Ovary (tissue), 9 donors: ENCODE results near the gene PLEKHM3. TPM values are rescaled to one million over a fixed set of nuclear protein-coding genes. Genes with fewer than 3 reads are reported as not detected.

Experiments used
- DNase-seq, 5 donors: peaks; one replicate each; pipeline ENCODE4 v3.0.0-alpha.2; 2019 to 2020
- H3K27ac ChIP-seq, 2 donors: fragments of 200-600 bp; one replicate each; pipeline versions ENCODE4 v1.5.1 to v1.8.0; 2019 to 2022
- H3K27me3 ChIP-seq: fragments of 200-600 bp; one replicate; pipeline ENCODE4 v1.8.0; 2022
- H3K36me3 ChIP-seq: fragments of 200-600 bp; sonication (generic); one replicate; pipeline ENCODE4 v1.5.1; 2019
- H3K4me1 ChIP-seq: one replicate; pipeline ENCODE4 v1.8.1; 2013; ENCODE audit warnings: mild to moderate bottlenecking, moderate library complexity; ENCODE audit not compliant: insufficient read depth
- H3K4me3 ChIP-seq: fragments of 200-600 bp; sonication (generic); one replicate; pipeline ENCODE4 v1.5.1; 2017
- H3K9me3 ChIP-seq, 2 donors: fragments of 200-600 bp in 1 of 2; sonication (generic) in 1 of 2; one replicate each; pipeline versions ENCODE4 v1.5.1 to v1.8.1; 2013 to 2019; ENCODE audit warnings: mild to moderate bottlenecking in 1 of 2, moderate library complexity in 1 of 2
- EP300 ChIP-seq: sonication (generic); formaldehyde crosslinking; IDR thresholded peaks from one replicate; pipeline ENCODE4 v1.6.1; 2017; ENCODE audit warnings: antibody characterized with exemption
- POLR2A ChIP-seq: fragments of 450-650 bp; IDR thresholded peaks from one replicate; pipeline ENCODE4 v1.6.1; 2017; ENCODE audit warnings: antibody characterized with exemption, mild to moderate bottlenecking, moderate library complexity
- WGBS, 3 donors: extraction: QIAGEN DNeasy Blood & Tissue Kit in 1 of 3; methylation state at CpG; one replicate each; pipeline versions ENCODE4 v1.1.5 to v1.1.7; 2013 to 2017; 5-methylcytosine and 5-hydroxymethylcytosine counted together
- intact Hi-C, 4 donors: fragments of 100-400 bp; cut with DNase I; formaldehyde crosslinking; loops; one replicate each; pipeline versions ENCODE4 v1.11.0 to v1.15.1; 2022 to 2023
- polyA plus RNA-seq, 2 donors: library from polyadenylated mRNA; stranded (reverse); fragments of 200-250 nt in 1 of 2; fragments of 350-450 nt in 1 of 2; fragmentation: Illumina TruSeq in 1 of 2; extraction: RNeasy Lipid Tissue Mini Kit (QIAGEN cat#74804) in 1 of 2; gene quantifications; one replicate each; pipeline ENCODE4 v1.2.3, GENCODE V29; 2013 to 2014
- total RNA-seq, 7 donors: library from RNA; depleted of rRNA in 2 of 7; stranded (reverse); fragments of >200 nt in 2 of 7; fragmentation: NEBNext Ultra II Directional in 3 of 7; extraction: Animal tissue kit (Norgen Biotek cat#: 25700) in 3 of 7; gene quantifications; one replicate each; pipeline versions ENCODE4 v1.1.0 to v1.2.4, GENCODE V29; 2016 to 2023
- TF ChIP-seq, protein P1 (sequence below), 3 donors: fragments of 450-650 bp in 2 of 3; fragments of 200-600 bp in 1 of 3; IDR thresholded peaks; one replicate each; pipeline versions ENCODE4 v1.5.1 to v1.8.0; 2016 to 2022; ENCODE audit warnings: antibody characterized with exemption in 3 of 3, mild to moderate bottlenecking in 1 of 3
- donor health status: DM: no; HTN: no; CAD: no; lungs with moderate emphysema.
- donor health status: DM: no; HTN: no; CAD: no.
- donor health status: Bipolar disorder and iron deficiency.
- donor health status: DM: yes; HTN: yes; CAD: no.
- donor health status: DM: no; HTN: no; CAD: no.
- donor health status: DM: yes; HTN: yes; CAD: no.

The PLEKHM3 gene
- total and polyA plus RNA-seq, 9 donors, result 6.5 to 26.1 (median 14.3) TPM

DNA sequence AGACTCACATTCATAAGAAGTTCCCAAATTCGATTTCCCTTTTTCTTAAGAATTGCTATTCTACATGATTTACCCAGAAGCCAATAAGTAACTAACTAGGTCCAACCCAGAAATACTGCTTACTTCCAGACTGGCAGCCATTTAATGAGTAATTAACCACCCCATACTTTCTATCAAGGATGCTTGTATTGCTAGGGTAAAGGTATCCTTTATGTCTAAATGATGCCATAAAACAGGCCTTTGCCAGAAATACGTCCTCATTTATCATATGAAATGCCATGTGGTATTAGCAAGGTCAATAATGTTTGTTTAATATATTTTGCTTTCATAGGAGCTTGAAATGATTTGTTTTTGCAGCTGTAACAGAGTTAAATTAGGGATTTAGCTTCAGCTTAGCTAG is 56.1 kb downstream of the PLEKHM3 start:
- no peaks in the 10 kb centered on the region for H3K27me3 ChIP-seq
- intact Hi-C loops, result no loop called here
- peaks cover 2% of the 10 kb centered on the region for H3K4me1 ChIP-seq
- 90 to 92% (median 90%) methylated on average over 2 of the region's 2 CpGs for WGBS, 3 donors
- H3K9me3 ChIP-seq, result no peaks in the 10 kb centered on the region
- TF ChIP-seq, protein P1, sequence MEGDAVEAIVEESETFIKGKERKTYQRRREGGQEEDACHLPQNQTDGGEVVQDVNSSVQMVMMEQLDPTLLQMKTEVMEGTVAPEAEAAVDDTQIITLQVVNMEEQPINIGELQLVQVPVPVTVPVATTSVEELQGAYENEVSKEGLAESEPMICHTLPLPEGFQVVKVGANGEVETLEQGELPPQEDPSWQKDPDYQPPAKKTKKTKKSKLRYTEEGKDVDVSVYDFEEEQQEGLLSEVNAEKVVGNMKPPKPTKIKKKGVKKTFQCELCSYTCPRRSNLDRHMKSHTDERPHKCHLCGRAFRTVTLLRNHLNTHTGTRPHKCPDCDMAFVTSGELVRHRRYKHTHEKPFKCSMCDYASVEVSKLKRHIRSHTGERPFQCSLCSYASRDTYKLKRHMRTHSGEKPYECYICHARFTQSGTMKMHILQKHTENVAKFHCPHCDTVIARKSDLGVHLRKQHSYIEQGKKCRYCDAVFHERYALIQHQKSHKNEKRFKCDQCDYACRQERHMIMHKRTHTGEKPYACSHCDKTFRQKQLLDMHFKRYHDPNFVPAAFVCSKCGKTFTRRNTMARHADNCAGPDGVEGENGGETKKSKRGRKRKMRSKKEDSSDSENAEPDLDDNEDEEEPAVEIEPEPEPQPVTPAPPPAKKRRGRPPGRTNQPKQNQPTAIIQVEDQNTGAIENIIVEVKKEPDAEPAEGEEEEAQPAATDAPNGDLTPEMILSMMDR (IDR thresholded peaks at IDR 0.05), result no peak
- TF ChIP-seq POLR2A (no peak), EP300 (no peak)
- no peak overlapping the region for H3K4me3 ChIP-seq
- no peak for DNase-seq
- no peaks in the 10 kb centered on the region for H3K36me3 ChIP-seq
- no peak overlapping the region for H3K27ac ChIP-seq

DNA sequence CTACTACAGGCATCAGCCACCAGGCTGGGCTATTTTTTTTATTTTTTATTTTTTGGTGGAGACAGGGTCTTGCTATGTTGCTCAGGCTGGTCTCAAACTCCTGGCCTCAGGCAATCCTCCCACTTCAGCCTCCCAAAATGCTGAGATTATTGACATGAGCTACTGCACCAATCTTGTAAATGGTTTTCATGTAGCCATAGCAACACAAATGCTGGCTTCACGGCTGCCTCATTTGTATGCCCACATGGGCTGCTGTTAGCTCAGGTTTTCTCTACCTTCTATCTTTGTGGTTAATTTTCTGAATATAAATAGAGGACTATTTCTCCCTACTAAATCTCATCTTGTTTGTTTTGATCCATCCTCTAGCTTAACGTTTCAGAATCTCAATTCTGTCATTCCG is 58.2 kb downstream of the PLEKHM3 start:
- TF ChIP-seq POLR2A (no peak), EP300 (no peak)
- TF ChIP-seq, protein P1 (IDR thresholded peaks at IDR 0.05), result no peak
- no peak for DNase-seq
- Histone ChIP-seq H3K4me3 (no peak overlapping the region), H3K27ac (no peak overlapping the region), H3K27me3 (no peaks in the 10 kb centered on the region), H3K9me3 (no peaks in the 10 kb centered on the region), H3K36me3 (no peaks in the 10 kb centered on the region), H3K4me1 (peaks cover 2% of the 10 kb centered on the region)
- 76 to 80% (median 78%) methylated on average over 3 of the region's 3 CpGs for WGBS, 3 donors
- intact Hi-C loops, result no loop called here

DNA sequence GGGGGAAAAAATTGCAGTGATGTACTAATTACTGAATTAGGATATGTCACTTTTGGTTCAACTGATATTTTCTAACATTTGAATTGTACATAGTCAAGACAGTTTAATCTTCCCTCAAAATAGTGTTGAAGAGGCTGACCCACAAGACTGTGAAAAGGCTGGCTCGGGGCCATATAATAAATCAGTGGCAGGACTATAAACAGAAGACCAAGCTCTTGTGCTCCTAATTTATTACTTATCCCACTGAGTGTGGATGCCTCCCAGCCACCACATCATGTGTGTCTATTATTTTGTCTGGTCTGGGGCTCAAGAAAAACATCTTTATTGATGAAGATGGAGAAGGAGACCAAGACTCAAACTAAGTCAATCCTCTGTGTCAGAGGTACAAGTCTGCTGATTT is 64.4 kb downstream of the PLEKHM3 start:
- intact Hi-C loops, result no loop called here
- Histone ChIP-seq H3K4me1 (no peaks in the 10 kb centered on the region), H3K27me3 (no peaks in the 10 kb centered on the region), H3K27ac (no peak overlapping the region), H3K4me3 (no peak overlapping the region), H3K9me3 (no peaks in the 10 kb centered on the region), H3K36me3 (no peaks in the 10 kb centered on the region)
- WGBS, 3 donors, result 50 to 66% (median 59%) methylated on average over 1 of the region's 1 CpG
- no peak for DNase-seq
- no peak for TF ChIP-seq EP300

DNA sequence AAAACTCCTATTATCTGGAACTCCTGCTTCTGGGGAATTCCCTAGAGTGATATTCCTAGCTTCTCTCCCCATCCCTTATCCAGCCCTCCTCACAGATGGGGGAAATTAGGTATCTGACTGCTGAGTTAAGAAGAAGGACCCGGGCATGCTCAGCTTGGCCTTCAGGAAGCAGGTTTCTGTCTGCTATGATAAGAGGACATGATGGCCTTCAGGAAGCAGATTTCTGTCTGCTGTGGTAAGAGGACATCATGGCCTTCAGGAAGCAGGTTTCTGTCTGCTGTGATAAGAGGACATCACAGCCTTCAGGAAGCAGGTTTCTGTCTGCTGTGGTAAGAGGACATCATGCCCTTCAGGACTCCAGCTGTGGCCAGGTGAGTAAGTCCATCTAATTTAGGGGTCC is 65.2 kb downstream of the PLEKHM3 start:
- H3K36me3 ChIP-seq, result no peaks in the 10 kb centered on the region
- intact Hi-C loops, result no loop called here
- no peak for DNase-seq
- no peaks in the 10 kb centered on the region for H3K4me1 ChIP-seq
- WGBS, 3 donors, result 39 to 52% (median 48%) methylated on average over 1 of the region's 1 CpG
- no peak overlapping the region for H3K4me3 ChIP-seq
- no peaks in the 10 kb centered on the region for H3K27me3 ChIP-seq
- no peak overlapping the region for H3K27ac ChIP-seq
- no peaks in the 10 kb centered on the region for H3K9me3 ChIP-seq
- TF ChIP-seq, protein P1 (IDR thresholded peaks at IDR 0.05), result no peak
- TF ChIP-seq POLR2A, result no peak

DNA sequence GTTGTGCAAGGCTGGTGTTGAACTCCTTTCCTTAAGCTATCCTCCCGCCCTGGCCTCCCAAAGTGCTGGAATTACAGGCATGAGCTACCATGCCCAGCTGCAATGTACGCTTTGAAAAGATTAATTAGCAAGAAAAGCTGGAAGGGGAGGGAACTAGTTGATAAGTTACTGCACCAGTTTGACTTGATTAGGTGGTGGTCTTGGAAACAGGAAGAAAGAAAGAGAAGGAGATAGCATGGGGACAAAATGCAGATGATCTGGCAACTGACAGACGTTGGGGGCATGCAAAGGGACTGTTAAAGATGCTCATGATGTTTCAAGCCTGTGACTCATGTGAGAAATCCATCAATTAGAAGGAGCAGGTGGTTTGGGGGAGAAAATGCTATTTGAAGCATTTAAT is 68.6 kb downstream of the PLEKHM3 start:
- Histone ChIP-seq H3K36me3 (no peaks in the 10 kb centered on the region), H3K27me3 (no peaks in the 10 kb centered on the region), H3K9me3 (no peaks in the 10 kb centered on the region), H3K4me1 (no peaks in the 10 kb centered on the region), H3K27ac (no peak overlapping the region), H3K4me3 (no peak overlapping the region)
- TF ChIP-seq POLR2A (no peak), EP300 (no peak)
- TF ChIP-seq, protein P1 (IDR thresholded peaks at IDR 0.05), result no peak
- intact Hi-C loops, result no loop called here
- no peak for DNase-seq
- 80 to 87% (median 86%) methylated on average over 3 of the region's 3 CpGs for WGBS, 3 donors
